ENCODE measurements around the gene CCDC24.

CCDC24 gene

GRCh38 chr1:43981636-43982035 is 9.8 kb upstream of the CCDC24 start:
- DNase-seq: no peak

- no peak for DNase-seq
These were observed 9.2 kb upstream of the CCDC24 start for GRCh38 chr1:43982241-43982640.

- no peak for DNase-seq
These were observed 8.6 kb upstream of the CCDC24 start for GRCh38 chr1:43982808-43983207.

- no peak for DNase-seq
These were observed 8.0 kb upstream of the CCDC24 start for GRCh38 chr1:43983253-43983899.

- DNase-seq: no peak
These were observed 6.5 kb upstream of the CCDC24 start for GRCh38 chr1:43984855-43985254.

- no peak for DNase-seq
These were observed 5.3 kb upstream of the CCDC24 start for GRCh38 chr1:43985984-43986595.

GRCh38 chr1:43986712-43987111 is 4.7 kb upstream of the CCDC24 start:
- no peak for DNase-seq

- DNase-seq: no peak
These were observed 4.1 kb upstream of the CCDC24 start for GRCh38 chr1:43987159-43987902.

- DNase-seq: no peak
These were observed 864 bp upstream of the CCDC24 start for GRCh38 chr1:43990271-43991199.

- no peak for DNase-seq
These were observed 261 bp upstream of the CCDC24 start for GRCh38 chr1:43991200-43991475.

- DNase-seq: no peak
These were observed 1.0 kb downstream of the CCDC24 start for GRCh38 chr1:43992232-43992995.

- no peak for DNase-seq
These were observed 2.0 kb downstream of the CCDC24 start for GRCh38 chr1:43993206-43993914.

- no peak for DNase-seq
These were observed 2.7 kb downstream of the CCDC24 start for GRCh38 chr1:43994071-43994470.

- no peak for DNase-seq
These were observed 3.7 kb downstream of the CCDC24 start for GRCh38 chr1:43994794-43995790.

GRCh38 chr1:43995984-43996732 is 4.8 kb downstream of the CCDC24 start:
- no peak for DNase-seq

GRCh38 chr1:43996733-43997115 is 5.3 kb downstream of the CCDC24 start:
- DNase-seq: no peak

- DNase-seq: no peak
These were observed 6.0 kb downstream of the CCDC24 start for GRCh38 chr1:43997295-43997999.

- no peak for DNase-seq
These were observed 6.6 kb downstream of the CCDC24 start for GRCh38 chr1:43998000-43998378.

GRCh38 chr1:43999455-43999854 is 8.1 kb downstream of the CCDC24 start:
- no peak for DNase-seq

Data from CD4-positive, alpha-beta T cell treated with Interleukin-4 for 4 hours (primary cell).